HPDE6-E6E7 (cell line): ENCODE data around the gene S100A14.
"Not testable (repeated sequence)": the region's sequence is repeated elsewhere in the genome, so short reads cannot be mapped to it uniquely, and the experiment has no call there.

Source experiments
- DNase-seq: peaks from one replicate; pipeline ENCODE4 v3.0.0; 2011; ENCODE audit warnings: missing footprints; ENCODE audit errors: extremely low spot score

Gene S100A14

GRCh38 chr1:153616144-153616916 lies at the start of gene S100A14:
TSS of gene S100A14 (minus strand) at chr1:153616325. CDS start at chr1:153615858, 467 bp downstream.
- DNase-seq, result peak; percentile 90

GRCh38 chr1:153663211-153663610 lies 47.1 kb upstream of the S100A14 start:
- no peak for DNase-seq

DNA sequence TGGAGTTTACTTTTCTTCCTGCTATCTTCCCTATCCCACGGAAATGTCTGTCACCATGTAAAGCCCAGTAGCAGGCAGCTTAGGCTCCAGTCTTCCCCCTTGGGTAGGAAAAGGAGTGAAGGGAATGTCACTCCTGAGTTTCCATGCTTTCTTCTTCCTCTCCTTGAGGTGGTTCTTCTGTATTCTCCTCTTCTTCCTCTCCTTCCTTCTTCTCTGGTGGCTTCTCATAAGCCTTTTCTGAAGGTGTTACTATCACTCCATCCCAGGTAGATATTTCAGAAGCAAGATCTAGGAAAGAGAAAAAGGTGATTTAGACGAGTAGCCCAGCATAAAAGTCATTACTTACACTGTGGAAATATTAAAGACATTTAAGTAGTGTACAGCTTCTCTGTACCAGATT lies 46.1 kb upstream of the S100A14 start:
- DNase-seq, result no peak

GRCh38 chr1:153661111-153661708 lies 45.1 kb upstream of the S100A14 start:
- DNase-seq, result no peak

DNA sequence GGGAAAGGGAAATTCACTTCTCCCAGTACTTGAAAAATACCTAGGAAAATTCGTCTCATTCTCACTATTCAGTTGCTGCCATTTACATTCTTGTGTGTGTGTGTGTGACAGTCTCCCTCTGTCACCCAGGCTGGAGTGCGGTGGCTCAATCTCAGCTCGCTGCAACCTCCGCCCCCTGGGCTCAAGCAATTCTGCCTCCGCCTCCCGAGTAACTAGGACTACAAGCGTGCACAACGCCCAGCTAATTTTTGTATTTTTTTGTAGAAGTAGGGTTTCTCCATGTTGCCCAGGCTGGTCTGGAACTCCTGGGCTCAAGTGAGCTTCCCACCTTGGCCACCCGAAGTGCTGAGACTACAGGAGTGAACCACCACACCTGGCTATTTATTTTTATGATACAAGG lies 43.5 kb upstream of the S100A14 start:
- DNase-seq, result no peak

DNA sequence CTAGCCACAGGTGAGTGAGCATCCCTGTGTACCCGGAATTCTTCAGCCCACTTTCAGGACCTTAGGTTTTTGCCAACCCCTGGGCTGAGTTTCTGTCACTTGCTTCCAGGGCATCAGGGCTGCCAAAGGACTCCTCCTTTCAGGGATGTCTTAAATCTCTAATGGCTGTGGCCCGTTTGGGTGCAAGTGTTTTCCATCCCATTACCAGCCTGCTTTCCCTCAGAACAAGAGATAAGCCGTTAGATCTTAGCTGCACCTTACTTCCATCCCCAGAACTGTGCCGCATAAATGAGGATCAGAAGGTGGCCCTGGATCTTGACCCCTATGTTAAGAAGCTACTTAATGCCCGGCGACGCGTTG lies 43.0 kb upstream of the S100A14 start:
- DNase-seq, result no peak

DNA sequence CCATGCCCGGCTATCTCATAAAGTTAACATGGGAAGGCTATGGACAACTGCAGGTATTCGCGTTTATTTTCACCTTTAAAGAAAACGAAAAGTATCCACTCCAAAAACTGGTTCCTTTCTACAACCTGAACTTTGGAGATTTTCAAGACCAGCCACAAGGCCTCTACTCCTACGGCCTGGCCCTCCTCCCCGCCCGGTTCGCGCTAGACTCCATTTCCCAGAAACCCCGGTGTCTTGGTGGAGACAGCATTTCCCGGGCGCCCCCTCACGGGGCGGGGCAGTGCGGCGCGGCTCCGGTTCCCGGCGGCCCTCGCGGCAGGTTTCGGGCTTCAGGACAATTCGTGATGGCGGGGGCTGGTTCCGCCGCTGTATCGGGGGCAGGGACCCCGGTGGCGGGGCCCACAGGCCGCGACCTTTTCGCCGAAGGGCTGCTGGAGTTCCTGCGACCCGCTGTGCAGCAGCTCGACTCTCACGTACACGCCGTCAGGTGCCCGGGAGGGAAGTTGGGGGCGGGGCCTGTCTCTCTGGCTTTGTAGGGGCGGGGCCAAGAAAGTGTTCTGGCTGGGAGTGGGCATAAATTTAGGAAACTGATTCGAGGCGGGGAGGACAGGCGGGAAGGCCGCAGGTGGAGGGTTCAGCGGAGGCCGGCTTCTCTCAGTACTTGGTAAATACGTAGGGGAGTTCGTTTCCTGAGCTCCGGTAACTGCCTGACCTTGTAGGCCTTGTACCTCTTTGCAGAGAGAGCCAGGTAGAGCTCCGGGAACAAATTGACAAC lies 42.5 kb upstream of the S100A14 start, which contains the start of gene SNAPIN:
TSS of gene SNAPIN (plus strand) at position 304 of the 775 bp plus-strand sequence. CDS start at position 345, 41 bp downstream.
- DNase-seq, result peak; percentile 94

GRCh38 chr1:153655333-153655732 lies 39.2 kb upstream of the S100A14 start:
- no peak for DNase-seq

DNA sequence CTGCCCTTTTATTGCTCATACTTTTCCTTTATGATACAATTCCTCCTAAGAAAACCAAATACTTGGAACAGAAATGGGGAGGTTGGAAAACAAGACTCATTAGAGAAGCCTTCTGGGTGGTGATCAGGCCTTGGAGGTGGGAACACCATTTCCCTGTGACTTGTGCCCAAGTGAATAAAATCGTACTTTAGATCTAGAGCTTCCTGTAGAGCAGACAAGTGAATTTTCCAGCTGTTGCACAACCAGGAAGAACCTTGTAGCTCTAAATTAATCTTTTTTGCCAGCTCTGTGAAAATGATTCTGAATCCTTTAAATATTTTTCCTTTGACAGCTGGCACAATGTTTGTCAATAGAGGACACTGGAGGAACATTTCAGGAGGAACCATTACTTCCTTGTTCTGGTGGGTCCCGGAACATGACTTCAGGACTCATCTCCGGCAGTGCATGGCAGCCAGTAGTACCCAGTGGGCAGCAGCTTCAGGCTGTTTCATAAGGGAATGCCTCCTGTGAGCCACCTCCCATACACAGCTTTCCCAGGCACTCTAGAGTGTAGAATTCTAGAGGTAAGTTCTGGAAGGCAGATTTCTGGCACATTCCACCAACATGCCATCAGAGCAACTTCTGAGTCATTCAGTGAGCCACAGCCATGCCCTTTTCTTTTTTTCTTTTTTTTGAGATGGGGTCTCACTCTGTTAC lies 36.8 kb upstream of the S100A14 start:
- DNase-seq, result no peak

- no peak for DNase-seq
Measured at GRCh38 chr1:153651771-153652170, 35.6 kb upstream of the S100A14 start.

DNA sequence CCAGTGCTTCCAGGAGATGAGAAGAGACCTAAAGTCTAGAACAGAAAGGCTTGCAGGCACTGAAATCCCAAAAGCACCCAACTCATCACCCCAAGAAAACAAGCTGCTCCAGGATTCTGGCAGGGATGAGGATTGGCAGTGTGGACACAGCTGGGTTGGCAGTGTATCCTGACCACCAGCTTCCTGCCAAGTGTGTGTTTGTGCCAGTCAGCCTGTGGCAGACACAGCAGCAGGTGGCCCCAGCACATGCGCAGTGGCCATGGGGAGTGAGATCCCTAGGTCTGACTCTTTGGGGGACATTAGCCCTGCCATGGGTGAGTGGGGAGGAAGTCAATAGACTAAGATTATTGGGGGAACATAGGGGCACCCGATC lies 33.7 kb upstream of the S100A14 start:
- DNase-seq, result no peak

DNA sequence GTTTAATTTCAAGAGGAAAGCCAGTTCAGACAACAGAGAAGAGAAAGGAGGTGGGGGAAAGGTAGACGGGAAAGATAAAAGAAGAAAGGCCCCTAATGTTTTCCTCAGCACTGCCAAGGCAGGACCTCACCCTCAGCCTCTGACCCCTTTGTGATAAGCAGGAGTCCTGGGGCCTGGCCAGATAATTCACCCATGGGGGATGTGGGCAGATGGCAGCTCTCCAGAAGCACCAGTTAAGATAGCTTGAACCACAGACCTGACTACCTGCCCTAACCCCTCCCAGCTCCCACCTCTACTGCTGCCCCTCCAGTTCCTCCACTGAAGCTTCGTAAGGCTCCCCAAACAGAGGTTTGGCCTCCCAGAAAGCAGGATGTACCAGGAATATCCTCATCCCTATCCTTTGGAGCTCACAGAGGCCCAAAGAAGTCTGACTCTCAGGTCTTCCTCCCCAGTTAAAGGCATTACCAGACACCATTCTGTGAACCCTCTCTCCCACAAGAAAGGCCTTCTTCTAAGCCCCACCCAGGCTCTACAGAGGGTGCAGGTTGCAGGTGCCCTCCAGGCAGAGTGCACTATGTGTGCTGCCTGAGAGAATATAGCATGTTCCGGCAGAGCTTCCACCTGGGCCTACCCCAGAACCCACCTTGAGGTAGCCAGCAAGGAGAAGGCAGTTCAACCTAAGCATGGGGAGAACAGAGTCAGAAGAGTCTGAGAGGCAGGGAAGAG lies 33.2 kb upstream of the S100A14 start:
- DNase-seq, result no peak

DNA sequence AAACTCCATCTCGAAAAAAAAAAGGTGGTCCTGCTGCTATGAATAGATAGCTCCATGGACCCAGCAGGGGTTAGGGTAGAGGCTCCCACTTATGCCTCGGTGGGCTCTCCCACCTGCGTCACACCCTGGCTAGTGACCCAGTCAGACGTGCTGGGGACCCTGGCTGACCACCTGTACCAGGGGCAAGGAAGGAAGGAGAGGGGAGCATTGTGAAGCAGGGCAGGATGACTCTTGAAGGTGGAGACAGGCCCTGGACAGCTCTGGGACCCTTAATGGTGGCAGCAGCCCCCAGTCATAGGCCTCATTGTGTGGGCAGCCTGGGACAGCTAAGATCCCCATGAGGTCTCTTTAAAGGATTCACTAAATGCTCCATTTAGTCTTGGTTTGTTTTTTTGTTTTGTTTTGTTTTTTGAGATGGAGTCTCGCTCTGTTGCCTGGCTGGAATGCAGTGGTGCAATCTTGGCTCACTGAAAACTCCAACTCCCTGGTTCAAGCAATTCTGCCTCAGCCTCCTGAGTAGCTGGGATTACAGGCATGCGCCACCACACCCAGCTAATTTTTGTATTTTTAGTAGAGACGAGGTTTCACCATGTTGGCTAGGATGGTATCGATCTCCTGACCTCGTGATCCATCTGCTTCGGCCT lies 32.0 kb upstream of the S100A14 start:
- DNase-seq, result no peak

GRCh38 chr1:153647346-153647714 lies 31.2 kb upstream of the S100A14 start:
- no peak for DNase-seq

DNA sequence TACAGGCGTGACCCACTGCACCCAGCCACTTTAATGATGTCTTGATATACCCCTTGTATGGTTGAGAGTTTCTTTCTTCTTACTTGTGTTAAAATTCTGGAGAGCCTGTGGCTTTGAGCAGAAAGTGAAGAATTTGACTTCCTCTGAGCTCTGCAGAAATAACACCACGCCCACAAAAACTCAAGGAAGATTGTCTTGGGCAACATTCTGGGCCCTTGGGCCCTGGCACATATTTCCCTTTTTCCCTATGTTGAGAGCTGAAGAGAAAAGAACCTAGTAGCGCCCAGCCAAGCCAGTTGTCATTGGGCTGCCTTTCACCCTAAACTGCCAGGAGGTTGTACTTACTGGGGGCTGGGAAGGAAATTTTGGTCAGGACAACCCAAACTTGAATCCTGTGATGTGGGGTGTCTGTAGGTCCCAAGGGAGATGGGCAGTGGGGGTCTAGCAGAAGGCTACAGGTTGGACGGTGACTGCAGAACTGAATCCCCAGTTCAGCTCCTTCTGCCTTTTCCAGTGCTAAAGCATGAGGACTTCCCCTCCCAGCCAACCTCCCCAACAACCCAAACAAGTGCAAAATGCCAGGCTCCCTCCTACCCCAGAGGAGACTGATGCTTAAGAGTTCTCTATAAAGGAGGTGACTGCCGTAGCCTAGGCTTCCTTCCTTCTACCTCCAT lies 30.7 kb upstream of the S100A14 start:
- no peak for DNase-seq

- no peak for DNase-seq
Measured at GRCh38 chr1:153643816-153644215, 27.7 kb upstream of the S100A14 start.

- no peak for DNase-seq
Measured at GRCh38 chr1:153643100-153643499, 27.0 kb upstream of the S100A14 start.

- no peak for DNase-seq
Measured at GRCh38 chr1:153642161-153642560, 26.0 kb upstream of the S100A14 start.

- no peak for DNase-seq
Measured at GRCh38 chr1:153640861-153641260, 24.7 kb upstream of the S100A14 start.

- DNase-seq, result not testable (repeated sequence)
Measured at GRCh38 chr1:153640213-153640612, 24.1 kb upstream of the S100A14 start.
